Heart right ventricle (tissue), 16 donors: ENCODE measurements around the gene HSD3B1. TPM values are rescaled to one million over a fixed set of nuclear protein-coding genes. Genes with fewer than 3 reads are reported as not detected.

ENCODE experiments used
- ATAC-seq, 8 donors: fragments of 200-7000 bp; cut with Tn5 transposase; one replicate each; pipeline ENCODE4 v1.9.1; 2020; ENCODE audit warnings: mild to moderate bottlenecking in 8 of 8, moderate library complexity in 8 of 8, moderate number of reproducible peaks in 1 of 8
- DNase-seq, 2 donors: peaks; one replicate each; pipeline ENCODE4 v3.0.0-alpha.2; 2020
- H3K27ac ChIP-seq, 10 donors: fragments of 200-600 bp; sonication (generic) in 2 of 10; one replicate each; pipeline versions ENCODE4 v1.5.0 to v1.8.0; 2020 to 2022; ENCODE audit warnings: mild to moderate bottlenecking in 3 of 10
- H3K27me3 ChIP-seq, 7 donors: fragments of 200-600 bp; one replicate each; pipeline ENCODE4 v1.8.0; 2021 to 2022; ENCODE audit warnings: mild to moderate bottlenecking in 2 of 7
- H3K36me3 ChIP-seq, 9 donors: fragments of 200-600 bp; sonication (generic) in 1 of 9; one replicate each; pipeline versions ENCODE4 v1.5.0 to v1.8.0; 2020 to 2022; ENCODE audit warnings: mild to moderate bottlenecking in 2 of 9
- H3K4me1 ChIP-seq, 9 donors: fragments of 200-600 bp; sonication (generic) in 1 of 9; one replicate each; pipeline versions ENCODE4 v1.5.0 to v1.8.0; 2020 to 2022; ENCODE audit warnings: mild to moderate bottlenecking in 4 of 9
- H3K4me3 ChIP-seq, 10 donors: fragments of 200-600 bp; sonication (generic) in 2 of 10; one replicate each; pipeline versions ENCODE4 v1.5.0 to v1.8.0; 2020 to 2022; ENCODE audit warnings: mild to moderate bottlenecking in 7 of 10, moderate library complexity in 2 of 10
- H3K9me3 ChIP-seq, 11 donors: fragments of 200-600 bp in 10 of 11; sonication (generic) in 2 of 11; one replicate each; pipeline versions ENCODE4 v1.5.0 to v1.8.0; 2013 to 2022; ENCODE audit warnings: mild to moderate bottlenecking in 2 of 11, control low read depth in 1 of 11, moderate library complexity in 1 of 11
- CTCF ChIP-seq, 9 donors: fragments of 200-600 bp; sonication (generic) in 2 of 9; IDR thresholded peaks; one replicate each; pipeline versions ENCODE4 v1.5.0 to v1.8.0; 2021 to 2022; ENCODE audit warnings: antibody characterized with exemption in 9 of 9, mild to moderate bottlenecking in 5 of 9, moderate library complexity in 1 of 9
- WGBS, 2 donors: extraction: QIAGEN DNeasy Blood & Tissue Kit; methylation state at CpG; one replicate each; pipeline ENCODE4 v1.1.7; 2013; ENCODE audit warnings: inconsistent platforms in 1 of 2; 5-methylcytosine and 5-hydroxymethylcytosine counted together
- intact Hi-C, 10 donors: fragments of 100-400 bp; cut with DNase I; formaldehyde crosslinking; loops; one replicate each; pipeline versions ENCODE4 v1.11.1 to v1.14.2; 2022
- polyA plus RNA-seq, 2 donors: library from polyadenylated mRNA; stranded (reverse); fragments of 200-250 nt; gene quantifications; one replicate each; pipeline ENCODE4 v1.2.3, GENCODE V29; 2013
- total RNA-seq, 10 donors: library from RNA; stranded (reverse); fragmentation: NEBNext Ultra II Directional in 3 of 10; extraction: Animal tissue kit (Norgen Biotek cat#: 25700) in 3 of 10; gene quantifications; one replicate each; pipeline versions ENCODE4 v1.2.1 to v1.2.4, GENCODE V29; 2021 to 2023
- donor health status: Arrhythmogenic right ventricular cardiomyopathy.
- donor health status: ischemic (EF 13 %, LVEDD 7.1; RV severe dilation, severe dysfunction).
- donor health status: healthy with polysubstance abuse.
- donor health status: DM: no; HTN: yes; CAD: no.
- donor health status: DM: no; HTN: no; CAD: no.
- donor health status: ischemic (EF 25% LVEDD 6.9; RV normal size, moderate dysfunction).
- donor health status: ischemic (EF 25% LVEDD 5.7; RV mildly dilated, moderate dysfunction).
- donor health status: healthy.
- donor health status: DM: yes; HTN: yes; CAD: no.
- donor health status: Ischemic cardiomyopathy.
- donor health status: ischemic (EF 35%, LVEDD 5.7; RV mildly dilated, moderate dysfunction).
- donor health status: nonischemic (EF 11% LVEDD 7.7; RV severe dilation, severe dysfunction).
- donor health status: DM: yes; HTN: yes; CAD: no.
- donor health status: PGD.
- donor health status: ischemic (EF 29% LVEDD 5.4; RV normal size, mild dysfunction).
- donor health status: nonischemic (EF 23%, LVEDD 6.1; RV moderate dilation, normal function).

HSD3B1 gene
- total and polyA plus RNA-seq, 12 donors = not detected

GRCh38 chr1:119470958-119471357 lies 36.1 kb upstream of the HSD3B1 start:
- DNase-seq (no peak), ATAC-seq (no peak)
- no peaks in the 10 kb centered on the region for H3K36me3 ChIP-seq
- no peaks in the 10 kb centered on the region for H3K4me1 ChIP-seq
- intact Hi-C loops = no loop called here
- peaks cover 0 to 6% (median 0%) of the 10 kb centered on the region in 7 donors for H3K27me3 ChIP-seq
- WGBS, 2 donors = 90 to 92% methylated on average over 7 of the region's 7 CpGs
- H3K9me3 ChIP-seq = no peaks in the 10 kb centered on the region
- no peak overlapping the region for H3K4me3 ChIP-seq
- TF ChIP-seq CTCF (IDR thresholded peaks at IDR 0.05) = no peak
- no peak overlapping the region for H3K27ac ChIP-seq

DNA sequence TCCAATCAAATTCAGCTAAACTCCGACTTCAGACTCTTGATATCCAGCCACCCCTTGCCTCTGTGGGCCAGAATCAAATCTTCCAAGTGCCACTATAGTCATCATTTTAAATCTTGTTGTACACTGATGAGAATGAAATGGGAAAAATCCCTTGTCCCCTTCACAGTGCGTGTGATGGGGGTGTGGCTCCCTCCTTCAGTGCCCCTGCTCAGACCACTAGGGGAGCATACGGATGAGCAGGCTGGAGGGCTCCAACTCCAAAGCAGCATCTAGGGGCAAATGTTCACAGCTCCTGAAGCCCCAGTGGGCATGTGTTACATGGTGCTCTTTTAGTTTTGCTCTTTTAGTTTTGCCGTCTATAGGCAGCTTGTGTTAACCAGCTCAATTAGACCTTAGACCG lies 35.4 kb upstream of the HSD3B1 start:
- no peaks in the 10 kb centered on the region for H3K9me3 ChIP-seq
- H3K36me3 ChIP-seq = no peaks in the 10 kb centered on the region
- H3K27ac ChIP-seq = no peak overlapping the region
- ATAC-seq (no peak), DNase-seq (no peak)
- no peak overlapping the region for H3K4me3 ChIP-seq
- H3K27me3 ChIP-seq = peaks cover 0 to 6% (median 0%) of the 10 kb centered on the region in 7 donors
- TF ChIP-seq CTCF (IDR thresholded peaks at IDR 0.05) = no peak
- no peaks in the 10 kb centered on the region for H3K4me1 ChIP-seq
- intact Hi-C loops = no loop called here
- WGBS, 2 donors = 82 to 89% methylated on average over 5 of the region's 5 CpGs

DNA sequence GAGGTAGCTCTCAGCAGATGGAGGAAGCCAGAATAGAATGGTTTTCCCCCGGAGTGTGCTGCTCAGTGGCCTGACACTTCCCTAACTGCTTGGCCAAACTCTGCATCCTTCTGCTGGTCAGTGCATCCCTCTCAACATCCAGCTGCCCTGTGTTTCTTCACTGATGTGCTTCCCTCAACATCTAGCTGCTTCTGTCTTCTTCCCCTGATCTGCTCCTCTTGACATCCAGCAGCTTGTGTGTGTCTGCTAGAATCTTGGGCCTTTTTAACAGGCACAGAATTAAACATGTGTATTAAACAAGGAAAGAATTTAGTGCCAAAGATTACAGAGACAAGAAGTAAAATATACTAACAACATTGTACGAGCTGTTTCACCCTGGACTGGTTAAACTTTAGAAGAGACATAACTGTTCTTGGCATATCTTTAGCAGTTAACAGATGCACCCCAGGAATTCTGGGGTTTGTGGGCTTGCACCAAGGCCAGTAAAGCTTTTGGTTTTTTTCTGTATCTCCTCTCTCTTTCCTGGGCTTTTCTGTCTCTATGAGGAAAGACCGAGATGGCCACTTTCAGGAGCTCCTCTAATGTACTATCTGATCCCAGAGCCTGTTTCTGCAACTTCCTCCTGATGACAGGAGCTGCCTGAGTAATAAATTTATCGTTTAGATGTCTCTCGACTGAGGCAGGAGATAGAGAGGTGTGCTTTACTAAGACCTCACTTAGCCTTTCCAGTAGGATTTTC lies 34.8 kb upstream of the HSD3B1 start:
- TF ChIP-seq CTCF (IDR thresholded peaks at IDR 0.05) = no peak
- Histone ChIP-seq H3K4me1 (no peaks in the 10 kb centered on the region), H3K27me3 (peaks cover 0 to 6% (median 0%) of the 10 kb centered on the region in 7 donors), H3K27ac (no peak overlapping the region), H3K9me3 (no peaks in the 10 kb centered on the region), H3K36me3 (no peaks in the 10 kb centered on the region), H3K4me3 (no peak overlapping the region)
- intact Hi-C loops = no loop called here
- ATAC-seq = no peak
- DNase-seq = no peak
- WGBS, 2 donors = 42 to 47% methylated on average over 5 of the region's 5 CpGs

- DNase-seq (no peak), ATAC-seq (no peak)
- no peak for TF ChIP-seq CTCF (IDR thresholded peaks at IDR 0.05)
- intact Hi-C loops = no loop called here
- WGBS, 2 donors = 50 to 53% methylated on average over 3 of the region's 3 CpGs
- H3K4me3 ChIP-seq = no peak overlapping the region
- H3K9me3 ChIP-seq = no peaks in the 10 kb centered on the region
- H3K27ac ChIP-seq = no peak overlapping the region
- no peaks in the 10 kb centered on the region for H3K4me1 ChIP-seq
- H3K27me3 ChIP-seq = peaks cover 0 to 6% (median 0%) of the 10 kb centered on the region in 7 donors
- H3K36me3 ChIP-seq = no peaks in the 10 kb centered on the region
These were observed 34.2 kb upstream of the HSD3B1 start for GRCh38 chr1:119472819-119473175.
